ENCODE data around the gene RGR. TPM values are rescaled to one million over a fixed set of nuclear protein-coding genes. Genes with fewer than 3 reads are reported as not detected.

Gene RGR
- total RNA-seq, 1 experiment from 2014 or later: not detected

GRCh38 chr10:84236807-84237198 is 8.1 kb upstream of the RGR start:
- POLR2A ChIA-PET: no interaction called here
- H3K27me3 ChIP-seq (ENCODE audit: insufficient read depth, low read length): no peaks in the 10 kb centered on the region; the same call in 1 of the 2 replicates
- no TSS peak for BruUV-seq (replicated peaks)
- TF ChIP-seq, protein P1, sequence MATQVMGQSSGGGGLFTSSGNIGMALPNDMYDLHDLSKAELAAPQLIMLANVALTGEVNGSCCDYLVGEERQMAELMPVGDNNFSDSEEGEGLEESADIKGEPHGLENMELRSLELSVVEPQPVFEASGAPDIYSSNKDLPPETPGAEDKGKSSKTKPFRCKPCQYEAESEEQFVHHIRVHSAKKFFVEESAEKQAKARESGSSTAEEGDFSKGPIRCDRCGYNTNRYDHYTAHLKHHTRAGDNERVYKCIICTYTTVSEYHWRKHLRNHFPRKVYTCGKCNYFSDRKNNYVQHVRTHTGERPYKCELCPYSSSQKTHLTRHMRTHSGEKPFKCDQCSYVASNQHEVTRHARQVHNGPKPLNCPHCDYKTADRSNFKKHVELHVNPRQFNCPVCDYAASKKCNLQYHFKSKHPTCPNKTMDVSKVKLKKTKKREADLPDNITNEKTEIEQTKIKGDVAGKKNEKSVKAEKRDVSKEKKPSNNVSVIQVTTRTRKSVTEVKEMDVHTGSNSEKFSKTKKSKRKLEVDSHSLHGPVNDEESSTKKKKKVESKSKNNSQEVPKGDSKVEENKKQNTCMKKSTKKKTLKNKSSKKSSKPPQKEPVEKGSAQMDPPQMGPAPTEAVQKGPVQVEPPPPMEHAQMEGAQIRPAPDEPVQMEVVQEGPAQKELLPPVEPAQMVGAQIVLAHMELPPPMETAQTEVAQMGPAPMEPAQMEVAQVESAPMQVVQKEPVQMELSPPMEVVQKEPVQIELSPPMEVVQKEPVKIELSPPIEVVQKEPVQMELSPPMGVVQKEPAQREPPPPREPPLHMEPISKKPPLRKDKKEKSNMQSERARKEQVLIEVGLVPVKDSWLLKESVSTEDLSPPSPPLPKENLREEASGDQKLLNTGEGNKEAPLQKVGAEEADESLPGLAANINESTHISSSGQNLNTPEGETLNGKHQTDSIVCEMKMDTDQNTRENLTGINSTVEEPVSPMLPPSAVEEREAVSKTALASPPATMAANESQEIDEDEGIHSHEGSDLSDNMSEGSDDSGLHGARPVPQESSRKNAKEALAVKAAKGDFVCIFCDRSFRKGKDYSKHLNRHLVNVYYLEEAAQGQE (IDR thresholded peaks at IDR 0.05; ENCODE audit: low read depth): no peak
- TF ChIP-seq EZH2phosphoT487 (IDR thresholded peaks at IDR 0.05; ENCODE audit: borderline replicate concordance): no peak
- TF ChIP-seq, protein P2, sequence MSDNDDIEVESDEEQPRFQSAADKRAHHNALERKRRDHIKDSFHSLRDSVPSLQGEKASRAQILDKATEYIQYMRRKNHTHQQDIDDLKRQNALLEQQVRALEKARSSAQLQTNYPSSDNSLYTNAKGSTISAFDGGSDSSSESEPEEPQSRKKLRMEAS (IDR thresholded peaks at IDR 0.05): no peak
- no peak for TF ChIP-seq ZFX (IDR thresholded peaks at IDR 0.05)
- no peak for TF ChIP-seq POLR2AphosphoS5 (IDR thresholded peaks at IDR 0.05; ENCODE audit: low read depth, low read length)
- DNase-seq (ENCODE audit: low read depth, low spot score): no peak
- no peak overlapping the region for H3K27ac ChIP-seq (ENCODE audit: low read depth, low read length)
- H3K4me2 ChIP-seq (ENCODE audit: low read length): no peak overlapping the region
- H3K9ac ChIP-seq (ENCODE audit: low read length): no peak overlapping the region
- H3K9me2 ChIP-seq (ENCODE audit: insufficient read depth): no peaks in the 10 kb centered on the region
- H3K4me3 ChIP-seq (replicated peaks in 1 of 2; ENCODE audit: low read depth in 1 of 2, low read length in 2 of 2): no peak overlapping the region
- CTCF ChIA-PET: interaction anchor here (1.2 kb wide), 1 partner anchor 20 kb away, joined by 4 read pairs; no protein-coding TSS in a partner anchor
- no peaks in the 10 kb centered on the region for H3K79me2 ChIP-seq (ENCODE audit: insufficient read depth, low read length)
- H4K20me1 ChIP-seq (ENCODE audit: insufficient read depth): no peaks in the 10 kb centered on the region
- no peaks in the 10 kb centered on the region for H3K36me3 ChIP-seq (ENCODE audit: control insufficient read depth in 1 of 2, insufficient read depth in 2 of 2, low read length in 2 of 2)
- no peaks in the 10 kb centered on the region for H3K9me3 ChIP-seq (ENCODE audit: control insufficient read depth in 1 of 2, insufficient read depth in 1 of 2, low read depth in 1 of 2, low read length in 2 of 2)
- RAD21 ChIA-PET (ENCODE audit: low non-redundant PET in 1 of 2, low total read pairs in 2 of 2, uncharacterized antibody in 2 of 2, unreplicated experiment in 2 of 2): no interaction called here
- intact Hi-C loops (cut with micrococcal nuclease): no loop called here
- no peak for ATAC-seq
- H2AFZ ChIP-seq (ENCODE audit: low read depth, low read length, poor library complexity, severe bottlenecking): no peak overlapping the region
- no peaks in the 10 kb centered on the region for H3K4me1 ChIP-seq (ENCODE audit: control insufficient read depth in 1 of 2, insufficient read depth in 2 of 2, low read length in 2 of 2)

All from HCT116 (cell line).